Upper lobe of left lung (tissue), 4 donors: ENCODE data around the gene GTF2IRD1.

Experiments
- CTCF ChIP-seq, 6 experiments: fragments of 450-650 bp in 4 of 6; fragments of 200-600 bp in 2 of 6; sonication (generic) in 2 of 6; IDR thresholded peaks; one replicate each; pipeline ENCODE4 v1.5.1; 2016 to 2019; ENCODE audit warnings: antibody characterized with exemption in 6 of 6
- EP300 ChIP-seq, 4 donors: sonication (generic); formaldehyde crosslinking; IDR thresholded peaks; one replicate each; pipeline ENCODE4 v1.5.1; 2017; ENCODE audit warnings: antibody characterized with exemption in 4 of 4, control low read depth in 2 of 4
- POLR2A ChIP-seq, 4 donors: fragments of 450-650 bp; IDR thresholded peaks; one replicate each; pipeline ENCODE4 v1.5.1; 2016 to 2017; ENCODE audit warnings: antibody characterized with exemption in 4 of 4, mild to moderate bottlenecking in 2 of 4
- POLR2AphosphoS5 ChIP-seq, 2 donors: sonication (generic); formaldehyde crosslinking; IDR thresholded peaks; one replicate each; pipeline ENCODE4 v1.5.1; 2017; ENCODE audit warnings: antibody characterized with exemption in 2 of 2

GRCh38 chr7:74511345-74511744 is 57.6 kb downstream of the GTF2IRD1 start:
- TF ChIP-seq POLR2A (IDR thresholded peaks at IDR 0.05): no peak
- TF ChIP-seq EP300 (IDR thresholded peaks at IDR 0.05): no peak
- no peak for TF ChIP-seq CTCF (IDR thresholded peaks at IDR 0.05)
- no peak for TF ChIP-seq POLR2AphosphoS5 (IDR thresholded peaks at IDR 0.05)
